Suprapubic skin (tissue), 4 donors: ENCODE measurements around the gene FGF1. TPM values are rescaled to one million over a fixed set of nuclear protein-coding genes. Genes with fewer than 3 reads are reported as not detected.
A peak's percentile ranks its signal among the peaks of the same experiment; 100 is the strongest.

Experiments
- DNase-seq, 2 donors: peaks; one replicate each; pipeline ENCODE4 v3.0.0-alpha.2; 2019; ENCODE audit warnings: low spot score in 2 of 2
- H3K27ac ChIP-seq: fragments of 200-600 bp; sonication (generic); one replicate; pipeline ENCODE4 v1.5.1; 2019
- H3K27me3 ChIP-seq: fragments of 200-600 bp; sonication (generic); one replicate; pipeline ENCODE4 v1.5.1; 2019
- H3K36me3 ChIP-seq: fragments of 200-600 bp; sonication (generic); one replicate; pipeline ENCODE4 v1.5.1; 2019
- H3K4me1 ChIP-seq: fragments of 200-600 bp; sonication (generic); one replicate; pipeline ENCODE4 v1.5.1; 2019
- H3K4me3 ChIP-seq: fragments of 200-600 bp; sonication (generic); one replicate; pipeline ENCODE4 v1.5.1; 2019; ENCODE audit warnings: mild to moderate bottlenecking
- H3K9me3 ChIP-seq: fragments of 200-600 bp; sonication (generic); one replicate; pipeline ENCODE4 v1.5.1; 2019
- CTCF ChIP-seq, 2 donors: fragments of 200-600 bp in 1 of 2; fragments of 450-650 bp in 1 of 2; sonication (generic) in 1 of 2; IDR thresholded peaks; one replicate each; pipeline ENCODE4 v1.5.1; 2016 to 2019; ENCODE audit warnings: antibody characterized with exemption in 2 of 2, mild to moderate bottlenecking in 1 of 2, moderate library complexity in 1 of 2
- EP300 ChIP-seq: sonication (generic); formaldehyde crosslinking; IDR thresholded peaks from one replicate; pipeline ENCODE4 v1.6.1; 2017; ENCODE audit warnings: antibody characterized with exemption
- POLR2A ChIP-seq, 2 donors: fragments of 450-650 bp; IDR thresholded peaks; one replicate each; pipeline ENCODE4 v1.6.1; 2017; ENCODE audit warnings: antibody characterized with exemption in 2 of 2, mild to moderate bottlenecking in 2 of 2, moderate library complexity in 2 of 2
- POLR2AphosphoS5 ChIP-seq, 3 donors: sonication (generic); formaldehyde crosslinking; IDR thresholded peaks; one replicate each; pipeline ENCODE4 v1.6.1; 2017; ENCODE audit warnings: antibody characterized with exemption in 3 of 3
- WGBS: methylation state at CpG from one replicate; pipeline ENCODE4 v1.1.5; 2018; 5-methylcytosine and 5-hydroxymethylcytosine counted together
- total RNA-seq, 4 donors: library from RNA; depleted of rRNA; stranded (reverse); fragments of >200 nt; gene quantifications; one replicate each; pipeline ENCODE4 v1.1.0, GENCODE V29; 2016

Gene FGF1
- total RNA-seq, 4 donors from 2014 or later: 0.48 to 2.5 (median 1.9) TPM

GRCh38 chr5:142722896-142723295 lies 37.0 kb upstream of the FGF1 start:
- Histone ChIP-seq H3K4me3 (no peak overlapping the region), H3K27ac (no peak overlapping the region), H3K9me3 (no peaks in the 10 kb centered on the region), H3K4me1 (peaks cover 11% of the 10 kb centered on the region), H3K27me3 (no peaks in the 10 kb centered on the region), H3K36me3 (no peaks in the 10 kb centered on the region)
- TF ChIP-seq POLR2AphosphoS5 (IDR thresholded peaks at IDR 0.05): no peak
- TF ChIP-seq EP300: no peak
- TF ChIP-seq CTCF (IDR thresholded peaks at IDR 0.05): no peak
- TF ChIP-seq POLR2A (IDR thresholded peaks at IDR 0.05): no peak
- 75% methylated on average over 4 of the region's 4 CpGs for WGBS
- no peak for DNase-seq

GRCh38 chr5:142722146-142722545 lies 36.3 kb upstream of the FGF1 start:
- H3K27ac ChIP-seq: no peak overlapping the region

GRCh38 chr5:142720641-142721271 lies 34.9 kb upstream of the FGF1 start:
- 76% methylated on average over 6 of the region's 13 CpGs for WGBS
- Histone ChIP-seq H3K9me3 (no peaks in the 10 kb centered on the region), H3K27ac (no peak overlapping the region), H3K27me3 (no peaks in the 10 kb centered on the region), H3K36me3 (no peaks in the 10 kb centered on the region), H3K4me1 (peaks cover 10% of the 10 kb centered on the region), H3K4me3 (no peak overlapping the region)
- TF ChIP-seq CTCF (IDR thresholded peaks at IDR 0.05) (no peak), POLR2AphosphoS5 (IDR thresholded peaks at IDR 0.05) (no peak), POLR2A (IDR thresholded peaks at IDR 0.05) (no peak)
- DNase-seq: no peak

More at GRCh38 chr5:142722146-142722545, 36.3 kb upstream of the FGF1 start:
- Histone ChIP-seq H3K4me3 (no peak overlapping the region), H3K9me3 (no peaks in the 10 kb centered on the region), H3K4me1 (peaks cover 15% of the 10 kb centered on the region), H3K27me3 (no peaks in the 10 kb centered on the region), H3K36me3 (no peaks in the 10 kb centered on the region)
- WGBS: 90% methylated on average over 6 of the region's 6 CpGs
- no peak for DNase-seq
- TF ChIP-seq CTCF (IDR thresholded peaks at IDR 0.05) (no peak), POLR2A (IDR thresholded peaks at IDR 0.05) (no peak), EP300 (no peak), POLR2AphosphoS5 (IDR thresholded peaks at IDR 0.05) (no peak)

- TF ChIP-seq POLR2AphosphoS5 (IDR thresholded peaks at IDR 0.05) (no peak), CTCF (IDR thresholded peaks at IDR 0.05) (no peak), POLR2A (IDR thresholded peaks at IDR 0.05) (no peak), EP300 (no peak)
- WGBS: 86% methylated on average over 8 of the region's 8 CpGs
- DNase-seq: no peak
- Histone ChIP-seq H3K27ac (no peak overlapping the region), H3K9me3 (no peaks in the 10 kb centered on the region), H3K36me3 (no peaks in the 10 kb centered on the region), H3K4me1 (peaks cover 10% of the 10 kb centered on the region), H3K4me3 (no peak overlapping the region), H3K27me3 (no peaks in the 10 kb centered on the region)
Measured at GRCh38 chr5:142719836-142720370, 34.0 kb upstream of the FGF1 start.

GRCh38 chr5:142717582-142718215 lies 31.8 kb upstream of the FGF1 start:
- no peak for TF ChIP-seq POLR2AphosphoS5 (IDR thresholded peaks at IDR 0.05)
- peak; percentile 54 to 70 for TF ChIP-seq CTCF (IDR thresholded peaks at IDR 0.05)
- no peak for TF ChIP-seq POLR2A (IDR thresholded peaks at IDR 0.05)
- TF ChIP-seq EP300: no peak
- Histone ChIP-seq H3K36me3 (no peaks in the 10 kb centered on the region), H3K9me3 (no peaks in the 10 kb centered on the region), H3K4me3 (no peak overlapping the region), H3K27ac (peak overlapping the region; percentile 69), H3K27me3 (no peaks in the 10 kb centered on the region), H3K4me1 (peaks cover 13% of the 10 kb centered on the region)
- DNase-seq: no peak
- 65% methylated on average over 11 of the region's 11 CpGs for WGBS
